GM12878 (cell line): ENCODE data around the gene BRD1.

Experiments used
- EZH2 ChIP-seq: IDR thresholded peaks from 2 replicates; pipeline ENCODE4 v1.6.1; 2012; ENCODE audit warnings: low read depth, mild to moderate bottlenecking, control low read depth, inconsistent platforms, low read length, borderline replicate concordance; ENCODE audit not compliant: control insufficient read depth
- FOXM1 ChIP-seq: IDR thresholded peaks from 2 replicates; pipeline ENCODE4 v1.6.1; 2012; ENCODE audit warnings: low read depth, mild to moderate bottlenecking, inconsistent platforms, low read length, moderate library complexity
- MXI1 ChIP-seq: fragments of 150-350 bp; IDR thresholded peaks from 2 replicates; pipeline ENCODE4 v1.6.1; 2011; ENCODE audit warnings: low read depth, mild to moderate bottlenecking, inconsistent platforms, low read length, improper control_type of control experiment
- NFXL1 ChIP-seq: fragments of 450-650 bp; IDR thresholded peaks from 2 replicates; pipeline ENCODE4 v1.6.1; 2017; ENCODE audit warnings: antibody characterized with exemption, mild to moderate bottlenecking, borderline replicate concordance
- STAT3 ChIP-seq: IDR thresholded peaks from 2 replicates; pipeline ENCODE4 v1.6.1; 2011; ENCODE audit warnings: low read depth, low read length, improper control_type of control experiment
- ZNF274 ChIP-seq: IDR thresholded peaks from one replicate; pipeline ENCODE4 v1.8.0; 2011; ENCODE audit not compliant: insufficient read length, insufficient read depth
- TF ChIP-seq, protein P1 (sequence below): IDR thresholded peaks from 2 replicates; pipeline ENCODE4 v1.6.1; 2011; ENCODE audit warnings: low read depth, low read length, improper control_type of control experiment, borderline replicate concordance
- TF ChIP-seq, protein P2 (sequence below), 3 experiments: IDR thresholded peaks in 2 of 3; conservative IDR thresholded peaks in 1 of 3; 2 replicates each; pipeline ENCODE4 v1.5.1; 2011; ENCODE audit warnings: low read depth in 3 of 3, low read length in 3 of 3, mild to moderate bottlenecking in 3 of 3, control low read depth in 2 of 3, moderate library complexity in 2 of 3, inconsistent platforms in 1 of 3, mixed read lengths in 1 of 3; ENCODE audit not compliant: control insufficient read depth in 2 of 3, insufficient read depth in 1 of 3; ENCODE audit errors: extremely low read depth in 1 of 3

DNA sequence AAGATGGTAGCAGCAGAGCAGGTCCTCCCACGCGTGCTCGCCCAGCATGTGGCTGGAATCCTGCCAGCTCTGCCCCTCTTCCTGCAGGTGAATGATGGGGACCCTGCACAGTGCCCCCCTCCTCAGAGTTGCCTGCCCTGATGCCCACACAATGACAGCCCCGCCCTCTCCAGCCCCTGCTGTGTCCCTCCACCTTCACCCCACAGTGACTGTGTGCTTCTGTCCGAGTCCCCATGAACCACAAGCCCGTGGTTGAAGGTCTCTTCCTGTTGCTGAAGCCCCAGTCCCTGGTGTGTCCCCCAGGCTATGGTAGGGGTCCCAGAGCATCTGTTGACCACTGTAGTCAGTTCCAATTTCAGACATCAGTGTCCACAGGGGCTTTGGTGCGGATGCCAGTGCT is 71.0 kb downstream of the BRD1 start:
- TF ChIP-seq MXI1 (no peak), NFXL1 (no peak), ZNF274 (no peak), FOXM1 (no peak), EZH2 (no peak), STAT3 (no peak)
- TF ChIP-seq, protein P1, sequence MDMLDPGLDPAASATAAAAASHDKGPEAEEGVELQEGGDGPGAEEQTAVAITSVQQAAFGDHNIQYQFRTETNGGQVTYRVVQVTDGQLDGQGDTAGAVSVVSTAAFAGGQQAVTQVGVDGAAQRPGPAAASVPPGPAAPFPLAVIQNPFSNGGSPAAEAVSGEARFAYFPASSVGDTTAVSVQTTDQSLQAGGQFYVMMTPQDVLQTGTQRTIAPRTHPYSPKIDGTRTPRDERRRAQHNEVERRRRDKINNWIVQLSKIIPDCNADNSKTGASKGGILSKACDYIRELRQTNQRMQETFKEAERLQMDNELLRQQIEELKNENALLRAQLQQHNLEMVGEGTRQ, result no peak
- TF ChIP-seq, protein P2, sequence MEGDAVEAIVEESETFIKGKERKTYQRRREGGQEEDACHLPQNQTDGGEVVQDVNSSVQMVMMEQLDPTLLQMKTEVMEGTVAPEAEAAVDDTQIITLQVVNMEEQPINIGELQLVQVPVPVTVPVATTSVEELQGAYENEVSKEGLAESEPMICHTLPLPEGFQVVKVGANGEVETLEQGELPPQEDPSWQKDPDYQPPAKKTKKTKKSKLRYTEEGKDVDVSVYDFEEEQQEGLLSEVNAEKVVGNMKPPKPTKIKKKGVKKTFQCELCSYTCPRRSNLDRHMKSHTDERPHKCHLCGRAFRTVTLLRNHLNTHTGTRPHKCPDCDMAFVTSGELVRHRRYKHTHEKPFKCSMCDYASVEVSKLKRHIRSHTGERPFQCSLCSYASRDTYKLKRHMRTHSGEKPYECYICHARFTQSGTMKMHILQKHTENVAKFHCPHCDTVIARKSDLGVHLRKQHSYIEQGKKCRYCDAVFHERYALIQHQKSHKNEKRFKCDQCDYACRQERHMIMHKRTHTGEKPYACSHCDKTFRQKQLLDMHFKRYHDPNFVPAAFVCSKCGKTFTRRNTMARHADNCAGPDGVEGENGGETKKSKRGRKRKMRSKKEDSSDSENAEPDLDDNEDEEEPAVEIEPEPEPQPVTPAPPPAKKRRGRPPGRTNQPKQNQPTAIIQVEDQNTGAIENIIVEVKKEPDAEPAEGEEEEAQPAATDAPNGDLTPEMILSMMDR (IDR thresholded peaks at IDR 0.05 in 2 of 3, conservative IDR thresholded peaks at IDR 0.05 in 1 of 3; ENCODE audit: control insufficient read depth in 2 of 3, extremely low read depth in 1 of 3, insufficient read depth in 1 of 3, low read depth in 3 of 3, low read length in 3 of 3), result no peak
